HepG2 (cell line): ENCODE results near the gene TXNRD1. TPM values are rescaled to one million over a fixed set of nuclear protein-coding genes. Genes with fewer than 3 reads are reported as not detected.

Source experiments
- ATAC-seq: fragments of 200-7000 bp; cut with Tn5 transposase; 3 replicates; pipeline ENCODE4 v1.9.1; 2020; ENCODE audit warnings: mild to moderate bottlenecking, moderate library complexity
- BruUV-seq: library from RNA; stranded (reverse); fragments of 400-500 nt; replicated peaks from 2 replicates; lab custom pipeline; 2021; lab: Mats Ljungman, UMichigan
- CTCF ChIA-PET: fragments of 300-600 bp; formaldehyde crosslinking; extraction: SDS; loops from one replicate; lab custom pipeline; 2021; ENCODE audit warnings: low total read pairs, inconsistent platforms, low intra/inter-chr PET ratio; lab: Yijun Ruan, JAX
- POLR2A ChIA-PET: fragments of 350-600 bp; sonication (Branson Sonifier 250); formaldehyde crosslinking; loops from one replicate; lab custom pipeline; 2020; ENCODE audit warnings: antibody characterized with exemption, inconsistent platforms; lab: Yijun Ruan, JAX
- DNase-seq: peaks from one replicate; pipeline ENCODE4 v3.0.0-alpha.2; 2015; ENCODE audit warnings: low spot score
- FAIRE-seq: peaks from 3 replicates; lab custom pipeline; 2011; peaks lifted over from hg19 to GRCh38; lab: Jason Lieb, UNC
- H2AFZ ChIP-seq: one replicate; pipeline ENCODE4 v1.6.1; 2011; ENCODE audit warnings: low read length, inconsistent platforms
- H3K27ac ChIP-seq: fragments of 300-600 bp; 3 replicates; pipeline ENCODE4 v1.8.0; 2011; ENCODE audit warnings: mixed run types, mild to moderate bottlenecking, mixed read lengths, low read length, inconsistent platforms; ENCODE audit not compliant: insufficient read depth; ENCODE audit errors: extremely low read length
- H3K27me3 ChIP-seq, 2 experiments: fragments of 200-600 bp in 1 of 2; 2 replicates in 1 of 2; 3 replicates in 1 of 2; pipeline versions ENCODE4 v1.6.0 to v1.8.0; 2011; ENCODE audit warnings: low read length in 2 of 2, mild to moderate bottlenecking in 2 of 2, moderate library complexity in 2 of 2, inconsistent platforms in 1 of 2; ENCODE audit not compliant: insufficient read depth in 2 of 2, control insufficient read depth in 1 of 2
- H3K36me3 ChIP-seq, 2 experiments: fragments of 200-600 bp in 1 of 2; replicated peaks in 1 of 2; 2 replicates in 1 of 2; 3 replicates in 1 of 2; pipeline versions ENCODE4 v1.5.1 to v1.8.0; 2011; ENCODE audit warnings: low read length in 2 of 2, inconsistent platforms in 1 of 2; ENCODE audit not compliant: insufficient read depth in 2 of 2, control insufficient read depth in 1 of 2
- H3K4me1 ChIP-seq: 2 replicates; pipeline ENCODE4 v1.5.1; 2012; ENCODE audit warnings: low read length, inconsistent platforms; ENCODE audit not compliant: insufficient read depth
- H3K4me2 ChIP-seq: 2 replicates; pipeline ENCODE4 v1.6.0; 2011; ENCODE audit warnings: low read depth, low read length, inconsistent platforms
- H3K4me3 ChIP-seq, 3 experiments: fragments of 200-600 bp in 1 of 3; sonication (generic), shearing (Covaris generic) in 1 of 3; replicated peaks in 1 of 3; 2 replicates each; pipeline ENCODE4 v1.5.1; 2011 to 2016; ENCODE audit warnings: low read length in 3 of 3, inconsistent platforms in 2 of 3, low read depth in 2 of 3, mild to moderate bottlenecking in 2 of 3, control low read depth in 1 of 3, mixed read lengths in 1 of 3; ENCODE audit not compliant: insufficient read depth in 1 of 3
- H3K79me2 ChIP-seq: one replicate; pipeline ENCODE4 v1.6.1; 2011; ENCODE audit warnings: low read length, inconsistent platforms; ENCODE audit not compliant: insufficient read depth
- H3K9ac ChIP-seq: 2 replicates; pipeline ENCODE4 v1.6.0; 2011; ENCODE audit warnings: mild to moderate bottlenecking, low read depth, low read length, inconsistent platforms; ENCODE audit not compliant: insufficient read depth
- H3K9me3 ChIP-seq: 2 replicates; pipeline ENCODE4 v1.5.1; 2012; ENCODE audit warnings: mild to moderate bottlenecking, low read length
- H4K20me1 ChIP-seq: 2 replicates; pipeline ENCODE4 v1.6.0; 2011; ENCODE audit warnings: inconsistent platforms, mild to moderate bottlenecking, low read length, moderate library complexity; ENCODE audit not compliant: insufficient read depth
- FUBP1 ChIP-seq: sonication (generic); formaldehyde crosslinking; IDR thresholded peaks from 2 replicates; pipeline ENCODE4 v1.5.1; 2020; ENCODE audit warnings: missing genetic modification reagents, mild to moderate bottlenecking, borderline replicate concordance
- HOXA9 ChIP-seq: sonication (generic); formaldehyde crosslinking; IDR thresholded peaks from 2 replicates; pipeline ENCODE4 v1.8.1; 2022; ENCODE audit warnings: missing genetic modification reagents, mild to moderate bottlenecking, moderate library complexity, borderline replicate concordance
- KLF13 ChIP-seq: sonication (generic); formaldehyde crosslinking; IDR thresholded peaks from 2 replicates; pipeline ENCODE4 v1.4.0; 2020; ENCODE audit warnings: mild to moderate bottlenecking, missing genetic modification reagents
- RAD21 ChIP-seq: fragments of 450-650 bp; formaldehyde crosslinking; IDR thresholded peaks from 2 replicates; pipeline ENCODE4 v1.5.0; 2020; ENCODE audit warnings: mild to moderate bottlenecking
- ZNF180 ChIP-seq: sonication (generic); formaldehyde crosslinking; IDR thresholded peaks from 2 replicates; pipeline ENCODE4 v1.4.0; 2020; ENCODE audit warnings: low read depth, missing genetic modification reagents, borderline replicate concordance
- ZNF670 ChIP-seq: sonication (generic); formaldehyde crosslinking; IDR thresholded peaks from 2 replicates; pipeline ENCODE4 v1.8.0; 2022; ENCODE audit warnings: mild to moderate bottlenecking, missing genetic modification reagents, borderline replicate concordance
- ZNF672 ChIP-seq: sonication (generic); formaldehyde crosslinking; IDR thresholded peaks from 2 replicates; pipeline ENCODE4 v1.8.1; 2022; ENCODE audit warnings: missing genetic modification reagents
- WGBS: methylation state at CpG from one replicate; pipeline ENCODE4 v1.1.6; 2017; ENCODE audit warnings: low lambda C conversion rate; 5-methylcytosine and 5-hydroxymethylcytosine counted together
- in situ Hi-C: cut with HindIII; loops from 2 replicates; pipeline ENCODE4 v1.10.0; 2017; ENCODE audit warnings: low pct_unique_long_range_greater_than_20kb; ENCODE audit not compliant: extremely low pct_ligation_motif_present
- intact Hi-C: fragments of 100-400 bp; cut with micrococcal nuclease; formaldehyde crosslinking; loops from one replicate; pipeline ENCODE4 v1.10.0; 2022; ENCODE audit not compliant: unreplicated experiment
- polyA plus RNA-seq, 8 experiments: library from polyadenylated mRNA; depleted of rRNA in 3 of 8; stranded (reverse) in 7 of 8; unstranded in 1 of 8; fragments of >200 nt; fragmentation: Illumina TruSeq in 4 of 8; extraction: Trizol in 4 of 8; gene quantifications; 2 replicates each; pipeline versions ENCODE4 v1.2.1 to v1.2.3, GENCODE V29; 2011 to 2016; ENCODE audit warnings: low read depth in 4 of 8, missing spikeins in 1 of 8, mixed read lengths in 1 of 8; ENCODE audit not compliant: insufficient read depth in 1 of 8
- total RNA-seq, 5 experiments: library from RNA; depleted of rRNA; stranded (reverse); fragments of >200 nt; fragmentation: Illumina TruSeq; extraction: Trizol; gene quantifications; 2 replicates each; pipeline ENCODE4 v1.2.3, GENCODE V29; 2016; ENCODE audit warnings: low read depth in 1 of 5
- TF ChIP-seq, protein P1 (sequence below): sonication (generic); formaldehyde crosslinking; IDR thresholded peaks from 2 replicates; pipeline ENCODE4 v1.4.0; 2020; ENCODE audit warnings: mild to moderate bottlenecking, missing genetic modification reagents
- TF ChIP-seq, protein P2 (sequence below), 2 experiments: sonication (generic) in 1 of 2; formaldehyde crosslinking in 1 of 2; IDR thresholded peaks; 2 replicates each; pipeline versions ENCODE4 v1.5.1 to v1.6.1; 2011 to 2020; ENCODE audit warnings: borderline replicate concordance in 1 of 2, low read depth in 1 of 2, low read length in 1 of 2, mild to moderate bottlenecking in 1 of 2, missing genetic modification reagents in 1 of 2, moderate library complexity in 1 of 2
- TF ChIP-seq, protein P3 (sequence below): sonication (generic); formaldehyde crosslinking; IDR thresholded peaks from 2 replicates; pipeline ENCODE4 v1.5.0; 2020; ENCODE audit warnings: missing genetic modification reagents
- TF ChIP-seq, protein P4 (sequence below): IDR thresholded peaks from 2 replicates; pipeline ENCODE4 v1.6.1; 2016; ENCODE audit warnings: missing genetic modification reagents, missing compliant biosample characterization
- TF ChIP-seq, protein P5 (sequence below): IDR thresholded peaks from 2 replicates; pipeline ENCODE4 v1.6.1; 2016; ENCODE audit warnings: low read depth, borderline replicate concordance

The TXNRD1 gene
- total and polyA plus RNA-seq, 2 of the 13 experiments (the other 11 are each of a cell fraction or from before 2014, with no cell fraction given): 54.0 to 190 TPM

GRCh38 chr12:104249017-104249416 lies 33.4 kb downstream of the TXNRD1 start:
- Histone ChIP-seq H3K4me1 (no peaks in the 10 kb centered on the region), H3K9me3 (no peaks in the 10 kb centered on the region), H3K79me2 (no peaks in the 10 kb centered on the region), H3K4me2 (no peak overlapping the region), H3K36me3 (no peaks in the 10 kb centered on the region), H3K27ac (no peak overlapping the region), H3K9ac (no peak overlapping the region), H3K27me3 (no peaks in the 10 kb centered on the region), H2AFZ (no peak overlapping the region), H4K20me1 (no peaks in the 10 kb centered on the region), H3K4me3 (no peak overlapping the region)
- ATAC-seq (no peak), DNase-seq (no peak), FAIRE-seq (no peak)
- CTCF ChIA-PET: no interaction called here
- in situ Hi-C loops (no loop called here), intact Hi-C loops (no loop called here)
- POLR2A ChIA-PET: no interaction called here
- BruUV-seq: no TSS peak
- WGBS: 69% methylated on average over 3 of the region's 3 CpGs
- TF ChIP-seq, protein P1, sequence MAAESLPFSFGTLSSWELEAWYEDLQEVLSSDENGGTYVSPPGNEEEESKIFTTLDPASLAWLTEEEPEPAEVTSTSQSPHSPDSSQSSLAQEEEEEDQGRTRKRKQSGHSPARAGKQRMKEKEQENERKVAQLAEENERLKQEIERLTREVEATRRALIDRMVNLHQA (CRISPR knock-in tag): no peak
- TF ChIP-seq FUBP1 (CRISPR knock-in tag) (no peak), HOXA9 (CRISPR knock-in tag) (no peak), ZNF670 (CRISPR knock-in tag) (no peak), ZNF672 (CRISPR knock-in tag) (no peak), ZNF180 (CRISPR knock-in tag) (no peak), RAD21 (no peak), KLF13 (CRISPR knock-in tag) (no peak)
- TF ChIP-seq, protein P2, sequence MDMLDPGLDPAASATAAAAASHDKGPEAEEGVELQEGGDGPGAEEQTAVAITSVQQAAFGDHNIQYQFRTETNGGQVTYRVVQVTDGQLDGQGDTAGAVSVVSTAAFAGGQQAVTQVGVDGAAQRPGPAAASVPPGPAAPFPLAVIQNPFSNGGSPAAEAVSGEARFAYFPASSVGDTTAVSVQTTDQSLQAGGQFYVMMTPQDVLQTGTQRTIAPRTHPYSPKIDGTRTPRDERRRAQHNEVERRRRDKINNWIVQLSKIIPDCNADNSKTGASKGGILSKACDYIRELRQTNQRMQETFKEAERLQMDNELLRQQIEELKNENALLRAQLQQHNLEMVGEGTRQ (IDR thresholded peaks at IDR 0.05; ENCODE audit: low read depth, low read length): no peak
- TF ChIP-seq, protein P2 (CRISPR knock-in tag; IDR thresholded peaks at IDR 0.05; ENCODE audit: borderline replicate concordance): no peak
- TF ChIP-seq, protein P3, sequence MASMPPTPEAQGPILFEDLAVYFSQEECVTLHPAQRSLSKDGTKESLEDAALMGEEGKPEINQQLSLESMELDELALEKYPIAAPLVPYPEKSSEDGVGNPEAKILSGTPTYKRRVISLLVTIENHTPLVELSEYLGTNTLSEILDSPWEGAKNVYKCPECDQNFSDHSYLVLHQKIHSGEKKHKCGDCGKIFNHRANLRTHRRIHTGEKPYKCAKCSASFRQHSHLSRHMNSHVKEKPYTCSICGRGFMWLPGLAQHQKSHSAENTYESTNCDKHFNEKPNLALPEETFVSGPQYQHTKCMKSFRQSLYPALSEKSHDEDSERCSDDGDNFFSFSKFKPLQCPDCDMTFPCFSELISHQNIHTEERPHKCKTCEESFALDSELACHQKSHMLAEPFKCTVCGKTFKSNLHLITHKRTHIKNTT (CRISPR knock-in tag): no peak
- TF ChIP-seq, protein P4, sequence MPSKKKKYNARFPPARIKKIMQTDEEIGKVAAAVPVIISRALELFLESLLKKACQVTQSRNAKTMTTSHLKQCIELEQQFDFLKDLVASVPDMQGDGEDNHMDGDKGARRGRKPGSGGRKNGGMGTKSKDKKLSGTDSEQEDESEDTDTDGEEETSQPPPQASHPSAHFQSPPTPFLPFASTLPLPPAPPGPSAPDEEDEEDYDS (CRISPR knock-in tag): no peak
- TF ChIP-seq, protein P5, sequence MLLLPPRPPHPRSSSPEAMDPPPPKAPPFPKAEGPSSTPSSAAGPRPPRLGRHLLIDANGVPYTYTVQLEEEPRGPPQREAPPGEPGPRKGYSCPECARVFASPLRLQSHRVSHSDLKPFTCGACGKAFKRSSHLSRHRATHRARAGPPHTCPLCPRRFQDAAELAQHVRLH (CRISPR knock-in tag): no peak
